Coronary artery (tissue), 2 donors: ENCODE measurements around the gene AGR2.

Experiments used
- DNase-seq: peaks from one replicate; pipeline ENCODE4 v3.0.0-alpha.2; 2017; ENCODE audit warnings: low spot score
- H3K27ac ChIP-seq, 2 donors: fragments of 200-600 bp; sonication (generic); one replicate each; pipeline ENCODE4 v1.5.1; 2016 to 2019
- H3K4me3 ChIP-seq: fragments of 200-600 bp; sonication (generic); 2 replicates; pipeline ENCODE4 v1.5.1; 2016; ENCODE audit warnings: mild to moderate bottlenecking, moderate library complexity
- CTCF ChIP-seq: fragments of 200-600 bp; sonication (generic); IDR thresholded peaks from one replicate; pipeline ENCODE4 v1.5.1; 2019; ENCODE audit warnings: antibody characterized with exemption

The AGR2 gene

GRCh38 chr7:16803881-16804673 is 722 bp downstream of the AGR2 start:
- no peak overlapping the region for H3K4me3 ChIP-seq
- no peak overlapping the region for H3K27ac ChIP-seq
- TF ChIP-seq CTCF: no peak
- DNase-seq: no peak

- no peak for TF ChIP-seq CTCF
- no peak for DNase-seq
- no peak overlapping the region for H3K27ac ChIP-seq
- no peak overlapping the region for H3K4me3 ChIP-seq
These were observed 1.7 kb downstream of the AGR2 start for GRCh38 chr7:16803125-16803524.

- H3K27ac ChIP-seq: no peak overlapping the region
- TF ChIP-seq CTCF: no peak
- H3K4me3 ChIP-seq: no peak overlapping the region
- no peak for DNase-seq
These were observed 3.2 kb downstream of the AGR2 start for GRCh38 chr7:16801579-16801978.

- no peak overlapping the region for H3K4me3 ChIP-seq
- no peak for TF ChIP-seq CTCF
- H3K27ac ChIP-seq: no peak overlapping the region
- no peak for DNase-seq
These were observed 3.7 kb downstream of the AGR2 start for GRCh38 chr7:16801111-16801542.

- TF ChIP-seq CTCF: no peak
- no peak for DNase-seq
- Histone ChIP-seq H3K27ac (no peak overlapping the region), H3K4me3 (no peak overlapping the region)
These were observed 9.2 kb downstream of the AGR2 start for GRCh38 chr7:16795624-16796023.

GRCh38 chr7:16794986-16795385 is 9.8 kb downstream of the AGR2 start:
- Histone ChIP-seq H3K4me3 (no peak overlapping the region), H3K27ac (no peak overlapping the region)
- no peak for DNase-seq
- no peak for TF ChIP-seq CTCF

- TF ChIP-seq CTCF: no peak
- DNase-seq: no peak
- no peak overlapping the region for H3K27ac ChIP-seq
These were observed 12.7 kb downstream of the AGR2 start for GRCh38 chr7:16791905-16792698.

More at GRCh38 chr7:16791905-16792698, 12.7 kb downstream of the AGR2 start:
- H3K4me3 ChIP-seq: no peak overlapping the region
